RCC 7860 (cell line): ENCODE results near the gene EPX.
"Not testable (repeated sequence)": the region's sequence is repeated elsewhere in the genome, so short reads cannot be mapped to it uniquely, and the experiment has no call there.

Experiments used
- DNase-seq: peaks from one replicate; pipeline ENCODE4 v3.0.0-alpha.2; 2015; ENCODE audit warnings: low spot score
- FAIRE-seq: peaks from 2 replicates; lab custom pipeline; 2012; peaks lifted over from hg19 to GRCh38; lab: Jason Lieb, UNC

Gene EPX, protein sequence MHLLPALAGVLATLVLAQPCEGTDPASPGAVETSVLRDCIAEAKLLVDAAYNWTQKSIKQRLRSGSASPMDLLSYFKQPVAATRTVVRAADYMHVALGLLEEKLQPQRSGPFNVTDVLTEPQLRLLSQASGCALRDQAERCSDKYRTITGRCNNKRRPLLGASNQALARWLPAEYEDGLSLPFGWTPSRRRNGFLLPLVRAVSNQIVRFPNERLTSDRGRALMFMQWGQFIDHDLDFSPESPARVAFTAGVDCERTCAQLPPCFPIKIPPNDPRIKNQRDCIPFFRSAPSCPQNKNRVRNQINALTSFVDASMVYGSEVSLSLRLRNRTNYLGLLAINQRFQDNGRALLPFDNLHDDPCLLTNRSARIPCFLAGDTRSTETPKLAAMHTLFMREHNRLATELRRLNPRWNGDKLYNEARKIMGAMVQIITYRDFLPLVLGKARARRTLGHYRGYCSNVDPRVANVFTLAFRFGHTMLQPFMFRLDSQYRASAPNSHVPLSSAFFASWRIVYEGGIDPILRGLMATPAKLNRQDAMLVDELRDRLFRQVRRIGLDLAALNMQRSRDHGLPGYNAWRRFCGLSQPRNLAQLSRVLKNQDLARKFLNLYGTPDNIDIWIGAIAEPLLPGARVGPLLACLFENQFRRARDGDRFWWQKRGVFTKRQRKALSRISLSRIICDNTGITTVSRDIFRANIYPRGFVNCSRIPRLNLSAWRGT

GRCh38 chr17:58192612-58193011 lies at the start of gene EPX:
TSS of gene EPX (plus strand) at chr17:58192726. CDS start at chr17:58192847, 121 bp downstream.
- no peak for FAIRE-seq
- DNase-seq, result no peak

GRCh38 chr17:58143335-58143734 lies 49.2 kb upstream of the EPX start:
- DNase-seq, FAIRE-seq: not testable (repeated sequence)

GRCh38 chr17:58144801-58145200 lies 47.7 kb upstream of the EPX start:
- DNase-seq (no peak), FAIRE-seq (no peak)

GRCh38 chr17:58147930-58148434 lies 44.5 kb upstream of the EPX start, which contains the start of gene OR4D1:
TSS of gene OR4D1 (plus strand) at chr17:58148384. CDS start at chr17:58155154, 6,770 bp downstream.
- FAIRE-seq, result no peak
- no peak for DNase-seq

- DNase-seq (no peak), FAIRE-seq (no peak)
Observed at GRCh38 chr17:58148609-58149008, 43.9 kb upstream of the EPX start.

DNA sequence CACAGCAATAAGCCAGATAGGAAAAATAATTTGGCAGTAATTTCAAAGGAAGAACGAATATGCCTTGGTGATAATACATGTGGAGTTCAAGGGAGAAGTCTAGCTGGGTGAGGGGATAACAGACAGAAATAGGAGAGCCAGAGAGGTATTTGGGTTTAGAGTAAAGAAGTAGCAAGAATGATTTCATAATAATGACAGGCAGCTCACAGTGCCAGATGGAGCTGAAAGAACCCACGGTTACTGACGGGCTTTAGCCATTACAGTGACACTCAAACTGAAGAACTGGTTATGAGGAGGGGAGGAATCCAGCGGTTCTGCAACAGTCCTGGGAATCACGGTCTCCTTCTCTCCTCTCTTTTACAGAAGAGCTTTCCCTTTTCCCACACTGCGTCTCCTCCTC lies 42.1 kb upstream of the EPX start:
- FAIRE-seq, result no peak

DNA sequence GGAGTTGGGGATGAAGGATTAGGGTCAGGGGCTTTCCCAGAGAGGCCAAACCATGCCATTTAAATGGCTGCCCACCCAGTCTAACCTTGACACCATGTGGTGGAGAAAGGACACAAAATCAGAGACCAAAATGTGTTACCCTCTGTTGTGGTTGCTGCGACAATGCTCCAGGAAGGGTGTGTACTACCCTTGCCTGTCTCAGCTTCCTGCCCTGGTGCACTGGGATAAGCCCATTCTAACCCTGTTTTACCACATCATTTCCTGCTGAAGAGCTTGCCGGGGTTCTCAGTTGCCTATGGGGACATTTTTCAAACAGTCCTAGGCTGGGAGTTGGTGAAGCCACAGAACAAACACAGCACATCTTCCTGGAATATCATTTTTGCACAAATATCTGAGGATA lies 39.5 kb upstream of the EPX start:
- DNase-seq (no peak), FAIRE-seq (no peak)

More for the DNA sequence above, 42.1 kb upstream of the EPX start:
- DNase-seq, result no peak

- FAIRE-seq (no peak), DNase-seq (no peak)
Observed at GRCh38 chr17:58153671-58154070, 38.9 kb upstream of the EPX start.

GRCh38 chr17:58156839-58157803 lies 35.4 kb upstream of the EPX start:
- DNase-seq, result no peak

GRCh38 chr17:58158181-58158580 lies 34.3 kb upstream of the EPX start:
- FAIRE-seq, result no peak
- no peak for DNase-seq

More at GRCh38 chr17:58156839-58157803, 35.4 kb upstream of the EPX start:
- no peak for FAIRE-seq

DNA sequence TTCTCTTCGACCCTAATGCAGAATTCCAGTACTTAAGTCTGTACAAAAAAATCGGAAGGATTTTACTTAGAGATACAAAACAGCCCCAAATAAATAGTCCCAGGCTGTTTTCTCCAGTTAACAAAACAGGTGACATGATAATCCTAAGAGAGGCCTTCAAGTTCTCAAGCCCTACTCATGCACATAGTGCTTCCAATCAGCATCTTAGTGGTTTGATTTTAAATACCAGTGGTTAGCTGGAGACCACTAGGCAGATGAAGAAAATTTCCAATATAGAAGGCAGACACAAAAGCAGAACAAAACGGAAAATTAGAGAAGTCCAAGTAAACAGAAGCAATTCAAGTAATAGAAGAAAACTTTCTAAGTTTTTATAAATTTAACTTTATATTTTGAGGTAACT lies 31.0 kb upstream of the EPX start:
- DNase-seq (no peak), FAIRE-seq (no peak)

DNA sequence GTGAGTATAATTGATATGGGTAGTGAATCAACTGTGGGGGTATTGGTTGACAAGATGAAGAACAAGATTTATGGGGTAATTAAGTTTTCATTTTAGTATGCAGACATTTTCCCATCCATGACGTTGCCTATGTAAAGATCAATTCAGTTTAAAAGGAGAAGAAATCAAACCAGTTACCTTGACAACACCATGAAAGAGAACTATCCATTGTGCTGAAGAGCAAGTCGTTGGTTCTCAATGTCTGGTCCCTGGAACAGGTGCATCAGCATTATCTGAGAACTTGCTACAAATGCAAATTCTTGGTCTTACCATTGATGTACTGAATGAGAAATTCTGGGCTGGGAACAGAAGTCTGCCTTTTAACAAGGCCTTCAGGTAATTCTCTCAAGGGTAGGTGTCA lies 26.5 kb upstream of the EPX start:
- FAIRE-seq, result no peak
- no peak for DNase-seq

GRCh38 chr17:58166682-58167081 lies 25.8 kb upstream of the EPX start, which contains the start of gene OR4D2:
TSS of gene OR4D2 (plus strand) at chr17:58166982. CDS start at chr17:58169656, 2,674 bp downstream.
- no peak for FAIRE-seq
- no peak for DNase-seq

DNA sequence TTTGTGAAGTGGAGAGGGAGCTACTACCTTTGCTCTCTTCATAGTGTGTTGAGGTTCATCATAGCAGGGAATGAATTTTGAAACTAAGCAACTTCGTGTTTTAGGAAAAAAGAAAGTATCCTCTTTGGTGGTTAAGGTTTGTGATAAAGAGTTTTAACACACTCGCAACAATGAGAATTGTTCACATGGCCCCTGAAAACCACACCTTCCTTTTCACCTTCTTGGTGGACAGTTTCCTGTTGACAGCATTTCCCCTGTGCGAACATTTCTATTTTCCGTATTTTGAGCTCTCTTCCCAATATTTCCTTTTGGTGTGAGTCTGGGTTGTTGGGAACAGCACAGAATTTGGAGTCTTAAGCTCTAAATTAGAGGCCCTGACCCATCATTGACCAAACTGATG lies 21.9 kb upstream of the EPX start:
- DNase-seq, result no peak
- no peak for FAIRE-seq

- FAIRE-seq, result no peak
- peak; percentile 23 for DNase-seq
Observed at GRCh38 chr17:58172369-58173071, 20.0 kb upstream of the EPX start.

GRCh38 chr17:58174871-58175270 lies 17.7 kb upstream of the EPX start:
- FAIRE-seq, result no peak
- DNase-seq, result no peak

DNA sequence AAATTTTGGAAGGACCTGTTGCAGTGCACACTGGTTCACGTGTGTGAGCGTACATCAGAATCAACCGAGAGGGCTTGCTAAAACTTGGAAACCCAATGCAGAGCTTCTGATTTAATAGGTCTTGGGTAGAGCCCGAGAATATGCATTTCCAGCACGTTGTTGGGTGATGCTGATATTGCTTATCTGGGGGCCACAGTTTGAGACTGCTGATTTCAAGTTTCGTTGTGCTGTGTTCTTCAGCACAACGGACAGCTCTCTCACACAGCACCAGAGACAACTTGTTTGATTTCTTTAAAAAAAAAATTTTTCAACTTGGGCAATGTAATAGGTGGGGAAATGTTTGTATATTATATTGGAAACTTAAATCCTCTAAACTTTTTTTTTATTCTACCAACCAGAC lies 16.3 kb upstream of the EPX start:
- DNase-seq (no peak), FAIRE-seq (no peak)

GRCh38 chr17:58181796-58182195 lies 10.7 kb upstream of the EPX start:
- FAIRE-seq (no peak), DNase-seq (no peak)

- DNase-seq, result no peak
- no peak for FAIRE-seq
Observed at GRCh38 chr17:58183514-58183913, 9.0 kb upstream of the EPX start.
